G401.6 (cell line): ENCODE results near the gene NT5C3A.

ENCODE experiments used
- FAIRE-seq: peaks from 2 replicates; lab custom pipeline; 2012; peaks lifted over from hg19 to GRCh38; lab: Jason Lieb, UNC

Gene NT5C3A

DNA sequence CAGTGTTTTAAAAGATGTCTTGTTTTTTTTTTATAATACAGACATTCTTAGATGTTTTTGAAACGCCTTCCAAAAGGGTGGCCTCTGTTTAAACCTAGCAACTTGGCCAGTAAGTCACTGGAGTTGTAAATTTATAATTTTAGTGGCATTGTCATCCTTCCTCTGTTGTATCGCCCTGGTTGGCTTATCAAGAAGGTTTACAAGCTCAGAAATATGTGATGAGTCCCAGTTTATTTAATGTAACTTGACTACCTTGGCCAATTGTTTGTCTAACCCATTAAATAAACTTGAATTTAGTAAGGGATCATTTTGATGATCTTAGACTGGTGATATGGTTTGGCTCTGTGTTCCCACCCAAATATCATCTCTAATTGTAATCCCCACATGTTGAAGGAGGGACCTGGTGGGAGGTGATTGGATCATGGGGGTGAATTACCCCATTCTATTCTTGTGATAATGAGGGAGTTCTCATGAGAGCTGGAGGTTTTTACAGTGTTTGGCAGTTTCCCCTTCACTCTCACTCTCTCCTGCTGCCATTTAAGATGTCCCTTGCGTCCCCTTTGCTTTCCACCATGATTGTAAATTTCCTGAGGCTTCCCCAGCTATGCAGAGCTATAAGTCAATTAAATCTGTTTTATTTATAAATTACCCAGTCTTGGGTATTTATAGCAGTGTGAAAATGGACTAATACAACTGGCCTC is 13.4 kb upstream of the NT5C3A start:
- no peak for FAIRE-seq

DNA sequence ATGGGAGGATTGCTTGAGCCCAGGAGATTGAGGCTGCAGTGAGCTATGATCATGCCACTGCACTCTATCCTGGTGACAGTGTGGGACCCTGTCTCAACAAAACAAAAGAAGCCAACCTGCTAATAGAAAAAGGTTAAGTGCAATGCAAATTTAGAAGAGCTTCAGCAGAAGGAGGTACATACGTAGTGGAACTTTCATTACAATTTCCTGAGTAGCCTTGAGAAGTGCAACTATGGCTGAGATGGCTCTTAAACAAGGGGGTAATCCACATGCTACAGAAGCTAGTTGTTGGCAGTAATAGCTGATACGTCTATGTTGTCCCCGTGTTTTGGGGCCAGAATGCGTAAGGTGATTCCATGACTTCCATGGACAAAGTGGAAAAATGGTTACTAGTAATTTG is 10.7 kb upstream of the NT5C3A start:
- FAIRE-seq = no peak

DNA sequence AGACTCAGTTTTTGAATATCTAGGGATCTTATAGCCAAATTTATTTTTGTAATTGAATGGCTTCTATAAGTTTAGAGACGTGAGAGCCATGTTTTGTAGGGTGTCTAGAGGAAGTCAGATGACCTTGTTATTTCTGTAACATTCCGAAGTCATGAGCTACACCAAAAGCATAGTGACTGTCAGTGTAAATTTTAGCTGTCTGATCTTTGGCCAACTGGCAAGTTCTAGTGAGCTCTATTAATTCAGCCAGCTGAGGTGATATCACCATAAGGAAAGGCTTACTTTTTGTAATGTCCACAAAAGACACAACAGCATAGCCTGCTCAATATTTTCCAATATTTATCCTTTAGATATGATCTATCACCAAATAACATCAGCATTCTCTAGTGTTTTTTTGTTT is 9.9 kb upstream of the NT5C3A start:
- FAIRE-seq = no peak

DNA sequence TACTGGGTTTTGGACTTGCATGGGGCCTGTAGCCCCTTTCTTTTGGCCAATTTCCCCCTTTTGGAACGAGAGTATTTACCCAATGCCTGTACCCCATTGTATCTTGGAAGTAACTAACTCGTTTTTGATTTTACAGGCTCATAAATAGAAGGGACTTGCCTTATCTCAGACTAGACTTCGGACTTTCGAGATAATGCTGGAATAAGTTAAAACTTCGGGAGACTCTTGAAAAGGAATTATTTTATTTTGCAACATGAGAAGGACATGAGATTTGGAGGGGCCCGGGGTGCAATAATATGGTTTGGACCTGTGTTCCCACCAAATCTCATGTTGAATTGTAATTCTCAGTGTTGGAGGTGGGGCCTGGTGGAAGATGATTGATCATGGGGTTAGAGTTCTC is 8.3 kb upstream of the NT5C3A start:
- no peak for FAIRE-seq

DNA sequence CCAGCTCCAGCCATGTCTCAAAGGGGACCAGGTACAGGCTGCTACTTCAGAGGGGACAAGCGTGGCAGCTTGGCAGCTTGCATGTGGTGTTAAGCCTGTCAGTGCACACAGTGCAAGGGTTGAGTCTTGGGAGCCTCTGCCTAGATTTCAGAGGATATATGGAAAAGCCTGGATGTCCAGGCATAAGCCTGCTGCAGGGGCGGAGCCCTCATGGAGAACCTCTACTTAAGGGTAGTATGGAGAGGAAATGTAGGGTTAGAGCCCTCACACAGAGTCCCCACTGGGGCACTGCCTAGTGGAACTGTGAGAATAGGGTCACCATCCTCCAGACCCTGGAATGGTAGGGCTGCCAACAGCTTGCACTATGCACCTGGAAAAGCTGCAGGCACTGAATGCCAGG is 7.7 kb upstream of the NT5C3A start:
- FAIRE-seq = no peak

DNA sequence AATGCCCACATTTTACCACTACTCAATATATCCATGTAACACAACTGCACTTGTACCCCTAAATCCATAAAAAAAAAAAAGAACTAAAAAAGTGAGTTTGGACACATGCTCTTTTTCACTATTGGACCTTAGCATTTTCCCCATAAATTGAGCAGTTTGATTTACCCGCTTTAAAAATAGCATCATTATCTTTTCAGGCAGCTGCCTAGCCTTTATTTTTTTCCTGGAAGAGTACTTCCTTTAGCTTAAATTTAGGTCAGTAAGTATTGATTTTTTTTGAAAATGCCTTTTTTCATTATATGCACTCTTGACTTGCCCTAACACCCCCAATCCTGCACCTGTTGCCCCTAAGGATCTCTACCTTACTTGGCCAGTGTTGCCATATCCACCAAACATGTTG is 5.3 kb upstream of the NT5C3A start:
- FAIRE-seq = no peak

DNA sequence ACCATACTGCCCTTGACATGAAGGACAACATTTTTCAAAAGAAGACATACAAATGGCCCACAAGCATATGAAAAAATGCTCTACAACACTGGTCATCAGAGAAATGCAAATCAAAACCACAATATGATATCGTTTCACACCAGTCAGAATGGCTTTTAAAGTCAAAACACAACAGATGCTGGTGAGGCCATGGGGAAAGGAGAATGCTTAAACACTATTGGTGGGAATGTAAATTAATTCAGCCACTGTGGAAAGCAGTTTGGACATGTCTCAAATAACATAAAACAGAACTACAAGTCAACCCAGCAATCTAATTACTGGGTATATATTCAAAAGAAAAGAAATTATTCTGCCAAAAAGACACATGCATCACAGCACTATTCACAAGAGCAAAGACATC is 4.2 kb upstream of the NT5C3A start:
- no peak for FAIRE-seq

DNA sequence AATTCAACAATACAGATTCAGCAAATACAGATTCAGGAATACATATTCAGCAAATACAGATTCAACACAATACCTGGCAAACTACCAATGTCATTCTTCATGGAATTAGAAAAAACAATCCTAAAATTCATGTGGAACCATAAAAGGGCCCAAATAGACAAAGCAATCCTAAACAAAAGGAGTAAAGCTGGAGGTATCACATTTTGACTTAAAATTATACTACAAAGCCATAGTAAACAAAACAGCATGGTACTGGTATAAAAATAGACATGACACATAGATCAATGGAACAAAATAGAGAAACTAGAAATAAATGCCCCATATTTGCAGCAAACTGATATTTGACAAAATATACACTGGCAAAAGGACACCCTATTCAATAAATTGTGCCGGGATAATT is 3.4 kb upstream of the NT5C3A start:
- no peak for FAIRE-seq

DNA sequence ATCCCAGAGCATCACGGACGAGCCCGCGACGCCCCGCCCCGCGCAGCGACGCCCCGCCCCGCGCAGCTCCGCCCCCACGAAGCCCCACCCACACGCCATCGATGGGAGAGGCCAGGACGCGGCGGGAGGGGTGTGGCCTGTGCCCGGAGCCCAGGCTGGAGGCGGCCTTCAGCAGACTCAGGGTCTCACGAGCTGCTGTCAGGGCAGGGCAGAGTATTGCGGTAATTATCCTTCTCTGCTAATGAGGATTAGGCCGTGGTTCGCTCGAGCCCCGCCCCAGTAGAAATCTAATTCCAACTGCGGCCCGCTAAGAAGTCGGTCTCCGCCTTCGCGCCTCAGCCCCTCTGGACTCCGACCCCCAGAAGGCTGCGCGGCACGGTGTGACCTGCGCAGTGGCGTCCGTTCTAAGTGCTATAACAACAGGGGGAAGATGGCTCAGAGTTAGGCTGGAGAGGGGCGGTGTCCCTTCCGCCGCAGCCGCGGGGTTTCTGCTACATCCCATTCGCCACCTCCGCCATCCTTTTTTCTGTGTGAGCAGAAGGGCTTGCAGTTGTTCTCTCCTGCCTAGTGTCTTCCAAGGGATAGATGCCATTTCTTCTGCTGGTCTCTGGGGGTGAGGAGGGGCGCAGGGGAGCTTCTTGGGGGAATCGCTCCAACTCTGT is 337 bp upstream of the NT5C3A start:
- FAIRE-seq = peak; percentile 30

DNA sequence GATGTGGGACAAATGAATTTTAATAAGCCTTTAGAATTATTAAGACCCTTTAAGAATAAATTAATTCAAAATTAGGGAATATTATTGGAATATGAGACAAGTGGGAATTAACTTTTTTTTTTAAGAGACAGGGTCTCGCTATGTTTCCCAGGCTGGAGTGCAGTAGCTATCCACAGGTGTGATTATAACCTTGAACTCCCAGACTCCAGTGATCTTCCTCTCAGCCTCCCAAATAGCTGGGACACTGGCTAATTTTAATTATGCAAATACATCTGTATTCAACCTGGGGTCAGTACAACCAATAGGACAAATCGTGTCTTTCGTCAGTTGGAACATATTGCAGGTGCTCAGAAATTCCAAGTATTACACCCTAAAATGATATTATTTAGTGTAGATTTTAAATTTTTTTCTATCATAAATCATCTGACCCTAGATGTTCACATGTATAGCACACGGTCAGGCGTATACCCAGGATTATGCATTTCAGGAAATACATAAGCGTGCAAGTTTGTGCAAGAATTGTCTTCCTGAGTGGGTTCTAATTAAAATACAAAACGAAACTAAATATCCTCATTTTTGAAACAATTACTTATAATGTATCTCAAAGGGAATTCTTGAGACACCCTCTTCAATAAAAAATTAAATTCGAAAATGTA is 1.2 kb downstream of the NT5C3A start:
- FAIRE-seq = no peak

DNA sequence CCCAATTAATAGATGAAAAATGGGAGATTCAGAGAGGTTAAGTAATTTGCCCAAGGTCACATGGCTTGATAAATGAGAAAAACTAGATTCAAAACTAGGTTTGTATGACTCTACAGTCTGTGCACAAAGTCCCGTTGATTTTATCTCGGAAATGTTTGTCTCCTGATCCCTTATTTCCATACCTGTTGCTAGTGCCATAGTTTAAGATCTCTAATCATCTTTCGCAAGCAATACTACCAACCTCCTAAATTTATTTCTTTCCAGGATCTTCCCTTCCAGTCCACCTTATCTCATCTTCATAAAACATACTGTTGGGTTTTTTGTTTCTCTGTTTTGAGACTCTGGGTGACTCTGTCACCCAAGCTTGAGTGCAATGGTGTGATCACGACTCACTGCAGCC is 2.9 kb downstream of the NT5C3A start:
- no peak for FAIRE-seq

DNA sequence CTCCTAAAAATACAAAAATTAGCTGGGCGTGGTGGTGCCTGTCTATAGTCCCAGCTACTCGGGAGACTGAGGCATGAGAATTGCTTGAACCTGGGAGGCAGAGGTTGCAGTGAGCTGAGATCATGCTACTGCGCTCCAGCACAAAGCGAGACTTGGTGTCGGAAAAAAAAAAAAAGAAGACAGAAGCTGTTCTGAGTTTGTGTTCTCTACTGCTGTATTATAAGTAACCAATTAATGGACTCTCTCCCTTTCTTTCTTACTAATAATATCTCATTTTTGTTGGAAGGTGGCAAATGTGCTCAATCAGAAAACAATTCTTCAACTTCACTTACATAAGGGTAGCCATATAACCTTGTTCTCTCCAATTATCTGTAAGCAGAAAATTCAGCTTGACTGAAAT is 7.4 kb downstream of the NT5C3A start:
- FAIRE-seq = no peak

DNA sequence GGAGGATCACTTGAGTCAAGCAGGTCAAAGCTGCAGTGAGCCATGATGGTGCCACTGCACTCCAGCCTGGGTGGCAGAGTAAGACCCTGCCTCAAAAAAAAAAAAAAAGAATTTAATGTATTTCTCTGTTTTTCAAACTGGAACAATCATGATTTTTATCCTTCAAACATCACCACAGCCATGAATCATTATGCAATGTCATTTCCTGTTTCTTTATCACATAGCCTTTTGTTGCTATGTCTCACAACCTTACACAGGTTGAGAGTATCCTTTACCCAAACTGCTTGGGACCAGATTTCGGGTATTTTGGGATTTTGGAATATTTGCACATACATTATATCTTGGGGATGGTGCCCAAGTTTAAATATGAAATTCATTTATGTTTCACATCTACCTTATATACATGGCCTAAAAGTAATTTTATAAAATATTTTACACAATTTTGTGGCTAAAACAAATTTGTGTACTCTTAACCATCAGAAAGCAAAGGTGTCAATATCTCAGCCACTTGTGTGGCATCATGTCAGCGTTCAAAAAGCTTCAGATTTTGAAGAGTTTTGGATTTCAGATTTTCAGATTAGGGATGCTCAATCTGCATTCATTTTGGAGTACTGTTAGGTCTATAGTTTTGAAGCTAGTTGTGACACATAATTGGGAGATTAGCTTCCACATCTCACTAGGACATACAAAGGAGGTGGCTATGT is 8.2 kb downstream of the NT5C3A start:
- FAIRE-seq = no peak

DNA sequence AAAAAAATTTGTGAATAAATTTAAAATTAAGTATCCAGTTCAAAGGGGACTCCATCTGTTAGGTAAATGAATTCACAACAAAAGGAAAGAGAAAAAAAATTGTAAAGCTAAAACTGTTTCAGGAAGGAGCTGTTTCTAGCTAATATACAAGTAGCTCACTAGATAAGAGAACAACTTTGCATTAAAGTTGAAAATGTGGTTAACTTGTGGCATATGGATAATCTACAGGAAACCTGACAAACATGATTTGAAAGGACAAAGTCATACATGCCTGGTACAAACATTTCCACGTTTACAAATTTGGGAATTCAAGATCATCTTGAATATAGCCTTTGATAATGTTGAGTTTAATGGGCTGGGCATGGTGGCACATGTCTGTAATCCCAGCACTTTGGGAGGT is 8.9 kb downstream of the NT5C3A start:
- FAIRE-seq = no peak

DNA sequence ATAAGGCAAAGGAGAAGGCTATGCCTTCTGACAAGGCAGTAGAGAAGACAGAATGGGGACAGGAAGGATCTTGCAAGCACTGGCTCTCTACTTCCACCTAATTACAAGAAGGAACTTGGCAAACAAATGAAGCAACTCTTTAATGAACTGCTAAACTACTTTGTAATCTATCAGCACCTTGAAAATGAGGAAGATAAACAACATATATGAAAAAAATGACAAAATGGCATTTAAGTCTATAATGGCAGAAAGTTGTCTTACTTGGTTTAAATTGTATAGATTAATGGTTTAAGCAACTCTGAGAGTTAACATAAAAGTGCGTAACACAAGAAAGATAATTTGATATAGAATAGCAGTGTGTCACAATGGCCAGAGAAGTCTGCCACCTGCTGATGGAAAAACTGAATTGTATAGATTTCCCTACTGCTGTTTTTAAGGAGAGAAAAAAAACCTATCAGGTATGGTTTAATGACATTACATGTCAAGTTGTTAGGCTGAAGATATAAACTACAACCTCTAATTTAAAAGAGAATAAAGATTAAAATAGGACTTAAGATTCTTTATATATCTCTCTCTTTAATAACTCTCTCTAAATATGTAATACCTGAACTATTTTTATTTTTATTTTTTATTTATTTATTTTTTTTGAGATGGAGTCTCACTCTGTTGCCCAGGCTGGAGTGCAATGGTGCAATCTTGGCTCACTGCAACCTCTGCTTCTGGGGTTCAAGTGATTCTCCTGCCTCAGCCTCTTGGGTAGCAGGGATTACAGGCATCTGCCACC is 11.8 kb downstream of the NT5C3A start:
- peak; percentile 89 for FAIRE-seq

DNA sequence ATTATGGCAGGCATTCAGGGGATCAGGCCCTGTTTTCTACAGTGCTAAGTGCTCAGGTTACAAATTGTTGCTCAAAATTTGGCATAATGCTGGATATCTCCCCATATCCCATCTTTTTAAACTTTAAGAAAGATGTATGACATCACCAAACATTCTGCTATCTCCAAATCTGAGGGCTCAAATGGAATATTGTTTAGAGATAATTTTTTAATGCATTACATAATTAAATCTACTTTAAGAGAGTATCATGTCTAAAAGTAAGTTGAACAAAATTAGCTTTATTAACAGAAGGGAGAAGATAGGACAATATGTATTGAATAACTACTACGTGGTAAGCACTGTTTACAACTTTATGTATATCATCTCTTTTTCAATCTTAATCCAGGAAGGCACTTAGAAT is 13.9 kb downstream of the NT5C3A start:
- FAIRE-seq = no peak

DNA sequence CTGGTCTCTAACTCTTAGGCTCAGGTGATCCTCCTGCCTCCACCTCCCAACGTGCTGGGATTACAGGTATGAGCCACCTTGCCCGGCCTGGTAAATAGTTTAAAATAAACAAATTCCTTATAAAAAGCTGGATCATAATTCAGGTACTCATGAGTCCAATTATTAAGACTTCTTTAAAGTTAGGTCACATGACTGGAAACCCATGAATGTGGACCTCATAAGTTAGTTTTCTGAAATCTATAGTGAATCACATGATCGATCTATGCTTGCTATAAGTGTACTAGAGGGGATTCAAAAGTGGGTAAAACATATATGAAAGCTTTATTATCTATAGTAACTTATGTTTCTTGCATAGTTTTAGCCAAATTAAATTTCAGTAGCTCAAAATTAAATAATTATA is 14.3 kb downstream of the NT5C3A start:
- no peak for FAIRE-seq

DNA sequence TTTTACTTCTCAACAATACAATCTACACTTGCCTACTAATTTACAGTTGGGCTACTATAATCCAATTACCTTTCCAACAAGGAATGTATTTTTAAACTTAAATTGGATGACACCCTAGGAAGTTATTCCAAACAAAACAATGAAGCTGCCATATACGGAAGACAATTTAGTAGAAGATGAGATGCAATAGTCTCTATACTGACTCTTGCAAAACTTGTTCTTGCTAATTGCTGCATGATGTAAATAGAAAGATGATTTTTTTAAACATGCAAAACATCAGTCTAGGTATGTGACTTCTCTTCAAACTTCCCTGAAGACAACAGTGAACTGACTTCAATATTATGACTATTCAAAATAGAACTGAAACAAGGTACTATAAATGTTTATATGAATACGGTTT is 17.6 kb downstream of the NT5C3A start:
- FAIRE-seq = no peak

DNA sequence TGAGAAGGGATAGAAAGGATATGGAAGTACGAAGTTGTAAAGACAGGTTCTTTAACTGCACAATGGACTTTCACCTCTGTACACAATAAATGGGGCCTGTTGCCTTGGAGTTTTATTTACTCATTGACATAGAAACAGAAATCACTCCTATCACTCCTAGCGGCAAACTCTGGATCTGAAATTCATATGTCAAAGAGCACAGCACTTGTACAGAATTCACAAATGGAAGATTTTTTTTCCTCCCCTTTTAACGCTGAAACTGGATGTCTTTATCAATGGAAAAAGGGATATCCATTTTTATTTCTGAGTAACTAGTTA is 18.2 kb downstream of the NT5C3A start:
- no peak for FAIRE-seq

DNA sequence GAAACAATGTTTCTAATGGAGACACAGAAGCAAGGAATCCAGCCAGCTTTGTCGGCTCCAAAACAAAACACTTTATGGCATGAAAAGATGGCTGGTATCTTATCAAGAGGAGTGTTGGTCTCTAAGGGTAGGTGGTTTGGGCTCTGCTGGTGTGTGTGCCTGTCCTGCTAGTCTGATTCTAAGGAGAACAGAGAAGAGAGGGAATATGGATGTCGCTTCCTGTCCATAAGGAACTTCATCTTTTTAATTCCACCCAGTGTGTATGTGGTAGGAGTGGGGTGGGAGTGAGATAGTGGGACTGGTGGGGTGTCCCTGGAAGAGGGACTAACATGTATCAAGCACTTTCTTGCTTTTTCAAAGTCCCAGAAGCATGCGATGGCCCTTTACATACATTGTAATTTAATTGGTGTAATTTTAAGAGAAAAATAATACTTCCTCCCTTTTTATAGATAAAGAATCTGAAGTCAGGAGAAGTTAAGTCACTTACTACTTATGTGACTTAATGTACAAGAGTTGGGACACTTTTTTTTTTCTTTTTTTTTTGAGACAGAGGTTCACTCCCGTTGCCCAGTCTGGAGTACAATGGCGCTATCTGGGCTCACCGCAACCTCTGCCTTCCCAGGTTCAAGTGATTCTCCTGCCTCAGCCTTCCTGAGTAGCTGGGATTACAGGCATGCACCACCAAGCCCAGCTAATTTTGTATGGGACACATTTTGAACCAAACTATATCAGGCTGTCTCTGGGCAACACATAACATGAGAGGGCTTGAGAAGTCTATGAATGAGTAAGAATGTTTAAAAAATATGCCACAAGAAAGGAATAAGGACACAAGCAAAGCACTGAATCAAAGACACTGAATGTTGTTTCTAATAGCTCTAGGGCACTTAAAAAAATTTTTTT is 18.8 kb downstream of the NT5C3A start:
- no peak for FAIRE-seq

DNA sequence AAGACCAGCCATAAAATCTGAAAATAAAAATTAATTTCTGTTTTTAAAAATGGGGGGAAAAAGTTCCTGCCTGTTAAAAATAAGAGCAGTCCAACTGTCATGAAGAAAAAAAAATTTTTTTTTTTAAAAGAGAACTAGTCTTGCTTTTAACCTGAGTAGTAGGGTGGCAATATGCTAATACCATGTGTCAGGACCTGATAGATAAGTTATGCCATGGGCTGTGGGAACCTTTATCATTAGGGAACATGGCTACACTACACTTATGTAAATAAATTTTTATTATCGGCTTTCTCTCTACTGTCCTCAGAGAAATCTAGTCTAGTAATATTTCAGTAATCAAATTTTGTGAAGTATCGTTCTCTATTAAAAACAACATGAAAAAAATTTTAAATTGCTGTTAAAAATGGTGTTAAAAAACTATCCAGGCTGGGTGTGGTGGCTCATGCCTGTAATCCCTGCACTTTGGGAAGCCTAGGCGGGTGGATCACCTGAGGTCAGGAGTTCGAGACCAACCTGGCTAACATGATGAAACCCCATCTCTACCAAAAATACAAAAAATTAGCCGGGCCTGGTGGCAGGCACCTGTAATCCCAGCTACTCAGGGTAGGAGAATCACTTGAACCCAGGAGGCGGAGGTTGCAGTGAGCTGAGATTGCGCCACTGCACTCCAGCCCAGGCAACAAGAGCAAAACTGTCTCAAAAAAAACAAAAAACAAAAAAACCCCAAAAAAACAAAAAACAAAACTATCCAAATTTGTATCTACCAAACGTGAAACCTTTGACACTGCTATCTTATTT is 20.7 kb downstream of the NT5C3A start:
- FAIRE-seq = no peak
